ENCODE measurements around the gene PLA2G7.
"Not testable (repeated sequence)": the region's sequence is repeated elsewhere in the genome, so short reads cannot be mapped to it uniquely, and the experiment has no call there.

Gene PLA2G7

DNA sequence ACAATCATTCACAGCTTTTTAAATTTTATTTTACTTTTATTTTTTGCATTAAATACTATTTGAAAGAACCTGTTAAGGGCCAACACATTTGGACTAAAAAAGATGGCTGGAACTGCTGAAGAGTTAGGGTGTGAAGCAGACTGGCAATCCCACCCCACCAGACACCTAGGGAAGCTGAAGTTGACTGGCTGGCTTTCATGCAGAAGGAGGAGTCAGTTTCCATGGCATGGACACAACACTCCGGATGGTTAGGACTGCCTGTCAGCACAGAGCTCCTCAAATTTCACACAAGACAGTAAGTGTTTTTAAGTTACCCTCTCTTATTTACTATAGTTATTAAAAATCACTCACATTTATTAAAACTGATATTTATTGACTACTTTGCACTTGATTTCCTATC is 11.5 kb upstream of the PLA2G7 start, which contains the start of gene ANKRD66:
Gene ANKRD66 (plus strand): TSS at position 238 of the 400 bp plus-strand sequence. CDS start 5,016 bp downstream, outside the sequence.
- DNase-seq = no peak

DNA sequence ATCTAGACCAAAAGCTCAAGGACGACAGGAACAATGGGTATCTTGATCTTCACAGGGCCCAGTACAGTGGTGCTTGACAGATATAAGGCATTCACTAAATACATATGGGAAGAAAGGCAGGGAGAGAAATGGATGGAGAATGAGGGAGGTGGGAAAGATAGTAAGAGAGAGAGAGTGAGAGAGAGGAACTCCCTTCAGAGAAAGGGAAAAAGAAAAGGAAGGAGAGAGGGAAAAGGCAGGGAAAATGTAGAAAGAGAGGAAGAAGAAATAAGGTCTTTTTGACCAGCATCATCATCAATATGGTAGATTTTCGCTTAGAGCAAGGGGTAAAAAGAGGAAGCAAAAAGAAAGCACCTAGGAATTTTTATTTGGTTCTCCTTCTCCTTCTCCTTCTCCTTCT is 10.8 kb upstream of the PLA2G7 start:
- DNase-seq = no peak

DNA sequence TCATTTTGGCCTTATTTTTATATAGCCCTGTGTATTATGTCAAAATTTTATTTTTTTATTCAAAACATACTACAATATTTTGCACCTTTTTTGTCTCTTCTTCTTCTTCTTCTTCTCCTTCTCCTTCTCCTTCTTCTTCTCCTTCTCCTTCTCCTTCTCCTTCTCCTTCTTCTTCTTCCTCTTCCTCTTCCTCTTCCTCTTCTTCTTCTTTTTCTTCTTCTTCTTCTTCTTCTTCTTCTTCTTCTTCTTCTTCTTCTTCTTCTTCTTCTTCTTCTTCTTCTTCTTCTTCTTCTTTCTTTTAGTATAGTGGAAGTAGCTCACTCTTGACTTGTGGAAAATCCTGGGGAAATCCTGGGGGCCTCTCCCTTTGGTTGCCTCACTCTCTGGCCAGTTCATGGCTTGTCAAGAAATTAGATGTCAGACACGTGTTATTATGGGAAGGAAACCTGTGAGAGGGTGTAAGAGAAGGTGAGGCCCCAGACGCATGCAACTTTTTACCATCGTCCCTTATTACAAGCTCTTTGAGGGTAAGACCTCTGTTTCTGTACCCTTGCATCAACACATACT is 9.1 kb upstream of the PLA2G7 start:
- DNase-seq = not testable (repeated sequence)

DNA sequence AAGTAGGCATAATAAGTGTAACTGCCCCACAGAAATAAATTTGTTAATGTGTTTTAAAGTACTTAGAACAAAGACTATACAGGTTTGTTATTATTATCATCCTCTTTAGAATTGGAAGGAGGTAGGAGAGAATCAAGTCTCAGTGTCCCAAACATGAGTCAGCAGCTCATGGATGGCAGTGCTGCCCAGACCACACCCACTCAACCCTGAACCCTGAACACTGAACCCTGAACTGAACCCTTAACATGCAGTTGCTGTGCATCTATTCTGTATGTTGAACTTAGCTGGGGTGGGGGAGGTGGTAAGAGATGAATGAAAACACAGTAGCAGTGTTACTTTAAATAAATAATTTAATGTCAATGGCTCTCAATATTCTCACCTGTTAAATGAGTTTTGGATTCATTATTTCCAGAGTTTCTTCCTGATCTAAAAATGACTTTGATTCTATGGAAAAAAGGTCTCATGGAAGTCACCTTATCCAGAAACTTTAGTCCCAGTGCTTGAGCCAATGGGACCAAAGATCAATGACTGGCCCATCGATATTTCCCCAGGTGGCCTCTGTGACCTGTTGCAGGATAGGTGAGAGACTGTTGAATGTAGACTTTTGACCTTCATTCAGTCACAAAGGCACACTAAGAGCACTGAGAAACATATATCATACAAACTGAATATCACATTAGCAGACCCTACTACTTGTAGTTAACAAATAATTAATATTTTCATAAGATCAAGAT is 8.4 kb upstream of the PLA2G7 start:
- DNase-seq = no peak

DNA sequence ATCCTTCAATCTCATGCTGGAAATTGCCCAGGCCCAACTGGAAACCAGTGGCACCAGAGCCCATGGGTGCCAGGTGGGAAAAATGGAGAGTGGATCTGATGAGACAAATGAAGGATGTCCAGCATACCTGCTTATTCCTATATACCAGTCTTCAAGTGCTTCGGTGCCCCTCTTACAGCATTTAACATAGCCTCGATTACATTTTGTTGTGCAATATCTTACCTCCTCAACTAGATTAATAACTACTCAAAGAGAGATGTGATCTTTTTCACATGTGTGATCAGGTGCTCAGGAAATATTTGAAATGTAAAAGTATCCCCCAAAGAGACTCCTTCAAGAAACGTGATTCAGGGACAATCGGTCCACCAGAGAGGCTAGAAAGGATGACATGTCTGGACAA is 6.7 kb upstream of the PLA2G7 start:
- no peak for DNase-seq

DNA sequence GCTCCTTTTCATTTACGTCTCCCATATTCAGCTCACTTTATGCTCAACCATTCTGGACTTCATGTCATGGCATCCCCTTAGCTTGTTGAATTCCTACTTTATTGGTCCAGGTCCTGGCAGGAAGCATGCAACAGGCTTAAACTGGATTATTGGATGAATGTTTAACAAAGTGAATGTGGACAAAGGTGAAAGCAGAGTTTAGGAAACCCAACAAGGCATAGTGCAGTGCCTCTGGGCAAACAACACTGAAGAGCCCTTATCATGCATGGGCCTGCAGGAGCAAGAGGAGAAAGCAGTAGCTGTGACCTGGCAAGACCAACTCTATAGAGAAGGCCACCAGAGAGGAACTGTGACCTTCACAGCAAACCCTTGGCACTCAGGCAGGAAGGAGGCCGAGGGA is 6.3 kb upstream of the PLA2G7 start:
- DNase-seq = no peak

DNA sequence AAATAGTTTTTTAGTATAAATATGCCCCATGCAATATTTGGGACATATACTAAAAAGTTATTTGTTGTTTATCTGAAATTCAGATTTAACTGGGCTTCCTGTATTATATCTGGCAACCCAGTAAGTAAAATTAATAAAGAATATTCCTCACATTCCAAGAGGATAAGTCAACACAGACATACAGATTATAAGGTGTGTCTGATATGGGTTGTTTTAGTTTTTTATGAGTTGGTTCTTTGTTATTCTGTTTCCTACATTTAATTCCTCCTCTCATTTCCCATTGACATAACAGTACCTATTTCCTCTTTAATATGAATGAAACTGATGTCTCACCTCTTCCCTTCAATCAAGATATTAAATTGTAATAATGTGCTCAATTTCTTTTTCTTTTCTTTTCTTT is 1.7 kb upstream of the PLA2G7 start:
- DNase-seq = no peak

DNA sequence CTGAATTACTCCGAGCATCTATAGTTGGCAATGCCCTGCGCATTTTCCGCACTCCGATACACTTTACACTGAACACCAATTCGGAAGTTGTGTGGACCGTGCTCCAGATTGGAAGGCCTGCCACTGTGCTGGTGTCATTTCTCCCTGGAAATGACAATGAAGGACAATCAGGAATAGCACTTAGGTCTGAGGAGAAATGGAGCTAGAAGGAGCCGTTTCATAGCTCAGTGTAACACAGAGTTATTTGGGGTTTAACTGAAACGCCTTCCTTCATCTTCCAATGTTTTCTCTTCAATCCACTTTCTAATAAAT is 501 bp upstream of the PLA2G7 start:
- no peak for DNase-seq

DNA sequence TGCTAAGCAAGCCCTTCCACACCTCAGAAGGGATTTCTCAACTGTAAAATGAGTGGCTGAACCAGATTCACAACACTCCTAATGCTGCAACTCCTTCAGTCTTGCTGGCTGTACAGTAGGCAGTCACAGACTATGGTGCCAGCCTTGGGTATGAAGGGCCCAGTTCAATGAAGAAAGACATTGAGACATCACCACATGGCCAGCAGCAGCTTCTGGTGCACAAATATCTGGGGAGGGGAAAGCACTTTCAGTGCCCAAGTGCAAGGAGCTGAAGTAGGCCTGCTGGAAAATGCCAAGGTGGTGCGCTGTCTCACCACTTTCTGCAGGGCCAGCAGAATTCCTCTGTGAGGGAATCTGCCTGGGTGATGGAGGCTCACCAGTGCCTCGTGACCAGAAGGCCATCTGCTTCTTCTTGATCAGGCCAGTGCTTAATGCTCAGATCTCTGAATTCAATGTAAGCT is 1.8 kb downstream of the PLA2G7 start:
- no peak for DNase-seq

DNA sequence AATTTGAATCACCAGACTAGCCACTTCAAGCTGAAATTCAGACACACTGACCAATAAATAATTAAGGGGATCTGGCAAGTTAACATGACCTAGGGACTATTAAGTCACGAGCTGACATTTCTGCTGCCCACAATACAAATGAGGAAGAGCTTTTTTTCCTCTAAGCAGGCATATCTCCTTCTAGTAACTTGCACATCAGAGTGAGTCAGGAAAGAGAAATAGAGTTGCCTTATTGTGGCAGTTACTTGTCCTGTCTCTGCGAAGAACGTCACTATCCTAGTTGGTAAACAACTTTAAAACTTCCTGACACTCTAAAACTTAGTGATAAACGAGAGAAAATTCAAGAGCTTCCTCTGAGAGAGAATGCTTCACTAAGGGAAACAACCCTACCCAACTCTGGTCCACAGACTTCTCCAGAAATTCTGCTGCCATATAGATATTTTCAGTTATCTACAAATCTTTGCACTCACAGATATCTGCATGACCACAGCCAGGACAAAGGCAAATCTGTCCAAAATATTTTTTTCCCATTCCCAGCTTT is 4.2 kb downstream of the PLA2G7 start:
- DNase-seq = no peak

DNA sequence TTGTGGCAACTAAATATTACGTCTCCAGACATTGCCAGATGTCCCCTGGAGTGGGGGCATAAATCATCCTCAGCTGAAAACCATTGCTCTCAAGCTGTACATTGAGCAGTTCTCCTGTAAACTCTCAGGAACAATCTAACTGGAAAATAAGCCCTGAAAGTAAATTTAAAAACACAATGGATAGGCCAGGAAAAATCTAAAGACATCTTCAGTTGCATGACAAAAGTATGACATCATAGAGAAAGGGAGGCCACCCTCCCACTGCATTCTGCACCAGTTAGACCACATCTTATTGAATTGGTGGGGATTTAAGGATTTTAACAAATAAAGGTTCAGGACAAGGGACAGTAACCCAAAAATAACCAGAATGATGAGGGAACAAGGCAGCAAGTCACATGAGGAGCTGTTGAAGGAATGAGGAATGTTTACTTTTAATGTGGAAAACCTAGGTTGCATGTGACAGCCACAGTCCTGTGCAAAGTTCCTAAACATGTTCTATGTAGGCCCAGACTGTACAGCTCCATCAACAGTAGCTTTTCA is 5.3 kb downstream of the PLA2G7 start:
- DNase-seq = no peak

DNA sequence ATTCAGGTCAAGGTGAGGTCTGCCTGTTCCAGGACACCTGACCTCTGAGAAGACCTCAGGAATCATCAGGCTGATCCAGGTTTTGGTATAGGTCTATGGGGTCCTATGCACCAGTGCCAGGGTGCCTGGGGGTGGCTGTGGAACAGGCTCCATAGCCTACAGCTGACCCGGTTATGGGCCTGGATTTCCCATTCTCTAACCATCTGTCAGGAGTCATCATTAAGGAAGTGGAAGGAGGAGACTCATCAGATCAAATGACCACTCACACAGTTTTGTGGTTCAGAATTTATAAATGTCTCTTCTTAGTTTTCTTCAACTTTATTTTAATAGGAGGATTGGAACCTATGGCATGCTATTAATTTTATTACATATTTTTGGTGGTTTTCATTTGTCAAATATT is 14.8 kb downstream of the PLA2G7 start:
- DNase-seq = no peak

DNA sequence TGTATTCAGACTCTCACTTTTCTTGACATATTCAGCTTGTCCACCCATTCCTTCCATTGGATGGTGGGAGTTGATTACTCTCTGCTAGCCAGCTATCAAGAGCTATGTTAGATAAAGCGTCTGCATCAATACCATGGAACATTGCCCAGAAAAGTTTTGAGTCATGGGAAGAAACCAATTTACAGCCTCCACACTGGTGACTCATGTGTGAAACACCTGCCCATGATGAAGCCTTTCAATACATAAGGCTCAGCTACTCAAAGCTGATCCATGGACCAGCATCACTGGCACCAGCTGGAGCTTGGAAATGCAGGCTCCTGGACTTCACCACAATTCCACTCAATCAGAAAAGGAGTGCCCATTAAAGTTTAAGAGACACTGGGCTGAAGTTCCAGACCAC is 16.1 kb downstream of the PLA2G7 start:
- no peak for DNase-seq

DNA sequence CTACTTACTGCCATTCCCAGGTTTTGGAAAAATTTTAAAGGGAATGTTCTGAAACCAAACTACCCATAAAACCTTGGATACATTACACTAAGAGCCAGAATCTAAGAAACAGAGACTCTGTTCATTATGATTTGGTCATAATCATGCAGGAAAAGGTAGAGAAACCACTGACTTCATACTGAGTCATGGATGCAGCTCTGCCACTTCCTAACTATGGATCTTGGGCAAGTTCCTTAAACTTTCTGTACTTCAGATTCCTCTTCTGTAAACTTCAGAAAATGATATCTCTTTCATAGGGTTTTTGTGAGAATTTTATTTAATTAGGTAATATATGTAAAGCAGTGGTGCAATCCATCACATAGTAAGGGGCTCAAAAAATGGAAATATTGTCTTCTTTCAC is 20.0 kb downstream of the PLA2G7 start:
- DNase-seq = no peak

DNA sequence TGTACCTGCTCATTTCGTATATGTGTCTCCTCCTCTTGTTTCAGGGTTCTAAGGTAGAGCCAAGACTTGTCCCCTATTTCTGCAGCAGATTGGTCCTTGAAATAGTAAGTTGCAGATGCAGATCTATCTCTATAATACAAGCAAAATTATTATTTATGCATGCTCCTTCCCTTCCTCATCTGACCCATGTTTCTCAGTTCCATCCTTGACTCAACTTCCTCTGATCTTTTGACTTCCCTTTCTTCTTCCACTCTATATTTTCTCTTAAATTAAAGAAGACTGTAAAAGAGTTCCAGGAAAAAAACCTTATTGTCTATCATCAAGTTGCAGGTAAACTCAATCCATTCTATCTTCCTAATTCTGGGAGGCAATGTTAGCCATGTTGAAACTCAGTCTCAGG is 23.7 kb downstream of the PLA2G7 start:
- DNase-seq = no peak

DNA sequence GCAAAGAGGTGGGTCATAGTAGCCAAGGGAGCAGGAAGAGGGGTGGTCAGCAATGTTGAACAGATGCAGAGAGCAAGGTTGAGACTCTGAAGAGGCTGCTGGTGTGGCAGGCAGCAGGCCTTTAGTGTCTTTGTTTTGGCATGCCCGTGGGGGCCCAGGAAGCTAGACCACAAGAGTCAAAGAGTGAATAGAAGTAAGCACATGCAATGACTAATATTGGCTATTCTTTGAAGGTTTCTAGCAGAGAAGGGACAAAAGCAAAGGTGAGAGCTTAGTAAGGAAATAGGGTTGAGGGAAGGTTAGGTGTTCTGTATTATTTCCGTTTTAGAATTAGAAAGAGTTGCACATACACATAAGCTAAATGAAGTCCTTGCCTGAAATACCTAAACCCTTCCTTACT is 28.7 kb downstream of the PLA2G7 start:
- DNase-seq = no peak

DNA sequence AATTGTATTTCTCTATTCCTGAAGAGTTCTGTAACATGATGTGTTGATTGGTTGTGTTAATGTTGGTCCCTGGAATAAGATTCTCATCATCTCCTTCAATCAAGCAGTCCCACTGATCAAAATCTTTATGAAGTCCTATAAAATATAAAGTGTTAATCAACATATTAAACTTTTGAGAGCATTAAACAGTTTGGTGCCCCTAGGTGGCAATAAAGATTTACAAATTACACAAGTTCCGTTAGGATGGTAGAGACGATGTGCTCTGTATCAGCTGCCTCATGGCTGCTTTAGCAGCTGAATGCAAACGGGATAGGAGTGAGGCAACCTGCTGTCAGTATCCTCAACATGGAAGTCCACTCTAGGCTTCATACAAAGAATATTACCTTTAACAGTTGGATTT is 30.6 kb downstream of the PLA2G7 start:
- DNase-seq = no peak

DNA sequence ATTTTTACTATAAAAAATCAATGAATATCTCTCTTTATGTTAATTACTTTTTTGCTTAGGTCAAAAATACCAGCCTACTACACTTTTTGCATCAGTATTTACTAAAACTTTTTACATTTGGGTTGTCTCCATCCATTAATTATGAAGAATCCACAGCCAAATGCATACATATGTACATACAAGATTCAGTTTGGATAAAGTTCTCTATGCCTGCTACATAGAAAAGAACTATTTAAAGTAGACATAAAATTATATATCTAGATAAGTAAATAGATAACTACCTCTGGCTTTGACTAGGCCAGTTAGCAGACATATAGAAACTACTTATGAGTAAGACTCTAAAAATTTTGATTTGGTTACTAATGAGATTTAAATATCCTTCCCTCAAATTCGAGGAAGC is 35.2 kb downstream of the PLA2G7 start:
- no peak for DNase-seq

DNA sequence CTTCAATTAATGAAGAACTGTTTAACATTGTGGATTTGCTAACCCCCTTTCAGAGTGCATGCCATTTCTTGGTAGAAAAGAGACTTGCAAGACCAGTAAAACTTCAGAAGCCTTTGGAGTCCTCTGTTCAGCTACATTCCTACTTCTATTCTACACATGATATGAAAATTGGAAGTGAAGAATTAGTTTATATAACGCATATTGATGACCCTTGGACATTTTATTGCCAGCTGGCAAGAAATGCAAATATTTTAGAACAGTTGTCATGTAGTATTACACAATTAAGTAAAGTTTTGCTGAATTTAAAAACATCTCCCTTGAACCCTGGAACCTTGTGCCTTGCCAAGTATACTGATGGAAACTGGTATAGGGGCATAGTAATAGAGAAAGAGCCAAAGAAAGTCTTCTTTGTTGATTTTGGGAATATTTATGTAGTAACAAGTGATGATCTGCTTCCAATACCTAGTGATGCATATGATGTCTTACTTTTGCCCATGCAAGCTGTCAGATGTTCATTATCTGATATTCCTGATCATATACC is 44.2 kb downstream of the PLA2G7 start:
- no peak for DNase-seq

DNA sequence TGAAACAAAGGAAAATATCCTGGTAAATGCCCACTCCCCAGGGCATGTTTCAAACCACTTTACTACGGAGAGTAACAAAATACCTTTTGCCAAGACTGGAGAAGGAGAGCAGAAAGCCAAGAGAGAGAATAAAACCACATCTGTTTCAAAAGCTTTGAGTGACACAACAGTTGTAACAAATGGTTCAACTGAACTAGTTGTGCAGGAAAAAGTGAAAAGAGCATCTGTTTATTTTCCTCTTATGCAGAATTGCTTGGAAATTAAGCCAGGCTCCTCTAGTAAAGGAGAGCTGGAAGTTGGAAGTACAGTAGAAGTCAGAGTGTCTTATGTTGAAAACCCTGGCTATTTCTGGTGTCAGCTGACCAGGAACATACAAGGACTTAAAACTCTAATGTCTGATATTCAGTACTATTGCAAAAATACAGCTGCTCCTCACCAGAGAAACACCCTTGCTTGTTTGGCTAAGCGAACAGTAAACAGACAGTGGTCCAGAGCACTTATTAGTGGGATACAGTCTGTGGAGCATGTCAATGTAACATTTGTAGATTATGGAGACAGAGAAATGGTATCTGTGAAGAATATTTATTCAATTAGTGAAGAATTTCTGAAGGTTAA is 44.9 kb downstream of the PLA2G7 start:
- DNase-seq = no peak

DNA sequence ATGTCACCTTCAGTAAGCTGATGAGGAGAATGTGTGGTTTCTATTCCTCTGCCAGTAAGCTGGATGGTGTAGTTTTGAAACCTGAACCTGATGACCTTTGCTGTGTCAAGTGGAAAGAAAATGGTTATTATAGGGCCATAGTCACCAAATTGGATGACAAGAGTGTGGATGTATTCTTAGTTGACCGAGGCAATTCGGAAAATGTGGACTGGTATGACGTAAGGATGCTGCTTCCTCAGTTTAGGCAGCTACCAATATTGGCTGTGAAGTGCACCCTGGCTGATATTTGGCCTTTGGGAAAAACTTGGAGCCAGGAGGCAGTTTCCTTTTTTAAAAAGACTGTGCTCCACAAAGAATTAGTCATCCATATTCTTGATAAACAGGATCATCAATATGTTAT is 45.5 kb downstream of the PLA2G7 start:
- no peak for DNase-seq

DNA sequence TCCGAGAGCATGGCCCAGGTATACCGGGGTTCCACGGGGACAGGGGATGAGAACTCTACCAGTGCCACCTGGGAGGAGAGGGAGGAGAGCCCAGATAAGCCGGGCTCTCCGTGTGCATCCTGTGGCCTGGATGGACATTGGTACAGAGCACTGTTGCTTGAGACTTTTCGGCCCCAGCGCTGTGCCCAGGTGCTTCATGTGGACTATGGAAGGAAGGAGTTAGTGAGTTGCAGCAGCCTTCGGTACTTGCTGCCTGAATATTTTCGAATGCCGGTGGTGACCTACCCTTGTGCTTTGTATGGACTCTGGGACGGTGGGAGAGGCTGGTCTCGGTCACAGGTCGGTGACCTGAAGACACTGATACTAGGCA is 46.2 kb downstream of the PLA2G7 start:
- no peak for DNase-seq

DNA sequence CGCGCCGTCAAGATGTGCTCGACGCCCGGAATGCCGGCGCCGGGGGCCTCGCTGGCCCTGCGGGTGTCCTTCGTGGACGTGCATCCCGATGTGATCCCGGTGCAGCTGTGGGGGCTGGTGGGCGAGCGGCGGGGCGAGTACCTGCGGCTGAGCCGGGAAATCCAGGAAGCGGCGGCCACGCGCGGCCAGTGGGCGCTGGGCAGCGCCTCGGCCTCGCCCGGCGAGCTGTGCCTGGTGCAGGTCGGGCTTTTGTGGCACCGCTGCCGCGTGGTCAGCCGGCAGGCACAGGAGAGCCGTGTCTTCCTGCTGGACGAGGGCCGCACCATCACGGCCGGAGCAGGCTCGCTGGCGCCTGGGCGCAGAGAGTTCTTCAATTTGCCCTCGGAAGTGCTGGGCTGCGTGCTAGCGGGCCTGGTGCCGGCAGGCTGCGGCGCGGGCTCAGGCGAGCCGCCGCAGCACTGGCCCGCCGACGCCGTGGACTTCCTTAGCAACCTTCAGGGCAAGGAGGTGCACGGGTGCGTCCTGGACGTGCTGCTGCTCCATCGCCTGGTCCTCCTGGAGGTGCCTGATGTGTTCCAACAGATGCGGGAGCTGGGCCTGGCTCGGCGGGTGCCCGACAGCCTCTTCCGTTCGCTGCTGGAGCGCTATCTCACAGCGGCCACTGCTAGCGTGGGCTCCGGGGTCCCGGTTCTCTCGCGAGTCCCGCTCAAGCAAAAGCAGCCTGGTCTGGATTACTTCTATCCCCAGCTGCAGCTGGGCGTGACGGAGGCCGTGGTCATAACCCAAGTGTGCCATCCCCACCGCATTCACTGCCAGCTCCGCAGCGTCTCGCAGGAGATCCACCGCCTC is 46.8 kb downstream of the PLA2G7 start:
- no peak for DNase-seq

All from NCI-H1092 treated with DMSO at 0.1 percent for 48 hours (cell line).